PC-3 (cell line): ENCODE data around the gene BAIAP2L2.

Experiments used
- CTCF ChIP-seq: fragments of 300-600 bp; sonication (generic); conservative IDR thresholded peaks from 2 replicates; pipeline ENCODE4 v1.5.1; 2017; ENCODE audit warnings: antibody characterized with exemption, low read depth, mild to moderate bottlenecking, low read length
- EZH2 ChIP-seq: fragments of 300-600 bp; sonication (generic); IDR thresholded peaks from one replicate; pipeline ENCODE4 v1.6.1; 2017; ENCODE audit warnings: antibody characterized with exemption, mild to moderate bottlenecking, low read length; ENCODE audit not compliant: unreplicated experiment

GRCh38 chr22:38107692-38108515, 2.6 kb downstream of the BAIAP2L2 start:
- TF ChIP-seq CTCF (no peak), EZH2 (no peak)
